ENCODE results near the gene KRT1. TPM values are rescaled to one million over a fixed set of nuclear protein-coding genes. Genes with fewer than 3 reads are reported as not detected.

The KRT1 gene
- total and polyA plus RNA-seq, 10 of the 15 experiments (the other 5 are each of a cell fraction or from before 2014, with no cell fraction given) = not detected

GRCh38 chr12:52691841-52692150 is 11.6 kb upstream of the KRT1 start:
- BruUV-seq (replicated peaks) = no TSS peak
- Histone ChIP-seq H4K20me1 (ENCODE audit: control insufficient read depth, insufficient read depth) (no peaks in the 10 kb centered on the region), H3K79me2 (ENCODE audit: control insufficient read depth, insufficient read depth, low read length) (no peaks in the 10 kb centered on the region), H3K27ac (ENCODE audit: control insufficient read depth, insufficient read depth) (no peak overlapping the region), H3K4me2 (ENCODE audit: control insufficient read depth, insufficient read depth) (no peak overlapping the region), H3K27me3 (replicated peaks in 1 of 2; ENCODE audit: control insufficient read depth in 2 of 2, insufficient read depth in 2 of 2, low read length in 1 of 2) (peaks cover 9% of the 10 kb centered on the region in 2 experiments), H3K9ac (ENCODE audit: control insufficient read depth, insufficient read depth, low read length) (no peak overlapping the region), H3K4me1 (ENCODE audit: control insufficient read depth, insufficient read depth, low read length) (no peaks in the 10 kb centered on the region), H3K36me3 (ENCODE audit: control insufficient read depth in 2 of 2, insufficient read depth in 2 of 2, low read length in 1 of 2) (no peaks in the 10 kb centered on the region), H2AFZ (ENCODE audit: control insufficient read depth, low read depth, low read length) (no peak overlapping the region), H3K9me3 (replicated peaks; ENCODE audit: control insufficient read depth, insufficient read depth, low read length) (no peaks in the 10 kb centered on the region), H3K4me3 (no peak overlapping the region)
- in situ Hi-C loops (cut with MboI) = no loop called here
- intact Hi-C loops (cut with micrococcal nuclease; ENCODE audit: unreplicated experiment) = no loop called here
- TF ChIP-seq RB1 (IDR thresholded peaks at IDR 0.05; ENCODE audit: borderline replicate concordance) = no peak
- WGBS (ENCODE audit: insufficient coverage, insufficient replicate concordance, low lambda C conversion rate, missing lambda C conversion rate) = 47% methylated on average over 2 of the region's 2 CpGs
- CTCF ChIA-PET = interaction anchor here (0.6 kb wide), 1 partner anchor 49 kb away, joined by 3 read pairs; no protein-coding TSS in a partner anchor
- SMC1A ChIA-PET (ENCODE audit: uncharacterized antibody, unreplicated experiment) = no interaction called here
- ATAC-seq (no peak), DNase-seq (ENCODE audit: low read depth, low spot score) (no peak), FAIRE-seq (no peak)
- RAD21 ChIA-PET (ENCODE audit: unreplicated experiment) = no interaction called here
- POLR2A ChIA-PET = no interaction called here

- CTCF ChIA-PET = interaction anchor here (0.6 kb wide), 1 partner anchor 232 kb away, joined by 3 read pairs; no protein-coding TSS in a partner anchor
- Histone ChIP-seq H3K4me1 (ENCODE audit: control insufficient read depth, insufficient read depth, low read length) (no peaks in the 10 kb centered on the region), H3K79me2 (ENCODE audit: control insufficient read depth, insufficient read depth, low read length) (no peaks in the 10 kb centered on the region), H3K4me3 (no peak overlapping the region), H4K20me1 (ENCODE audit: control insufficient read depth, insufficient read depth) (no peaks in the 10 kb centered on the region), H3K4me2 (ENCODE audit: control insufficient read depth, insufficient read depth) (no peak overlapping the region), H3K36me3 (ENCODE audit: control insufficient read depth in 2 of 2, insufficient read depth in 2 of 2, low read length in 1 of 2) (no peaks in the 10 kb centered on the region), H3K27me3 (replicated peaks in 1 of 2; ENCODE audit: control insufficient read depth in 2 of 2, insufficient read depth in 2 of 2, low read length in 1 of 2) (peaks cover 9% of the 10 kb centered on the region in 2 experiments), H3K9ac (ENCODE audit: control insufficient read depth, insufficient read depth, low read length) (no peak overlapping the region), H2AFZ (ENCODE audit: control insufficient read depth, low read depth, low read length) (no peak overlapping the region), H3K9me3 (replicated peaks; ENCODE audit: control insufficient read depth, insufficient read depth, low read length) (no peaks in the 10 kb centered on the region), H3K27ac (ENCODE audit: control insufficient read depth, insufficient read depth) (no peak overlapping the region)
- WGBS (ENCODE audit: insufficient coverage, insufficient replicate concordance, low lambda C conversion rate, missing lambda C conversion rate) = 4% methylated on average over 32 of the region's 45 CpGs
- SMC1A ChIA-PET (ENCODE audit: uncharacterized antibody, unreplicated experiment) = no interaction called here
- POLR2A ChIA-PET = no interaction called here
- no peak; the same call in 2 of the 3 replicates for ATAC-seq
- RAD21 ChIA-PET (ENCODE audit: unreplicated experiment) = no interaction called here
- in situ Hi-C loops (cut with MboI) = no loop called here
- no TSS peak for BruUV-seq (replicated peaks)
- no peak for DNase-seq (ENCODE audit: low read depth, low spot score)
- intact Hi-C loops (cut with micrococcal nuclease; ENCODE audit: unreplicated experiment) = no loop called here
- no peak for FAIRE-seq
- TF ChIP-seq HSF1 (IDR thresholded peaks at IDR 0.05; ENCODE audit: low read depth, low read length) = no peak
- TF ChIP-seq ESRRA (IDR thresholded peaks at IDR 0.05; ENCODE audit: low read length) = no peak
- no peak for TF ChIP-seq RELA (IDR thresholded peaks at IDR 0.05; ENCODE audit: borderline replicate concordance, partially characterized antibody)
- no peak for TF ChIP-seq CREB1 (IDR thresholded peaks at IDR 0.05; ENCODE audit: low read depth)
- TF ChIP-seq E4F1 (IDR thresholded peaks at IDR 0.05; ENCODE audit: borderline replicate concordance, partially characterized antibody) = no peak
- TF ChIP-seq ZBED1 (IDR thresholded peaks at IDR 0.05; ENCODE audit: borderline replicate concordance) = no peak
- no peak for TF ChIP-seq CEBPZ (IDR thresholded peaks at IDR 0.05; ENCODE audit: low read depth, low read length)
Measured at GRCh38 chr12:52691076-52691840, 11.1 kb upstream of the KRT1 start.

All from GM12878 (cell line).